KG1 (cell line): ENCODE data around the gene DCDC1.

Experiments
- DNase-seq: peaks from one replicate; lab custom pipeline; 2025; lab: John Stamatoyannopoulos, UW

DCDC1 gene

DNA sequence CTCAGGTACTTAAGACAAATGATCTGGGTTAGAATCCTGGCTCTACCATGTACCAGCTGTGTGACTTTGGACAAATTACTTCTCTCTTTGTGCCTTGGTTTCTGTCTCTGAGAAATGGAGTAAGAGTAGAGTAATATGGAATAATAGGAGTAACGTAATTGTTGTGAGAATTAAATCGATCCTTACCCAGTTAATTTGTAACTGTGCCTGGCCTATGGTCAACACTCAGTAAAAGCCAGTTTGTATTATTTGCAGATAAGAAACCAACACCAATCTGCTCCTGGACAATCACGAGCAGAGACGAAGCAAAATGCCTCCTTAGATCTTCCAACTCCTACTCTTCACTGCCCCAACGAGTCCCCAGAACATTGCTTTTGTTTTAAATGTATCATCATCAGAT, 266.7 kb downstream of the DCDC1 start:
- DNase-seq, result no peak

DNA sequence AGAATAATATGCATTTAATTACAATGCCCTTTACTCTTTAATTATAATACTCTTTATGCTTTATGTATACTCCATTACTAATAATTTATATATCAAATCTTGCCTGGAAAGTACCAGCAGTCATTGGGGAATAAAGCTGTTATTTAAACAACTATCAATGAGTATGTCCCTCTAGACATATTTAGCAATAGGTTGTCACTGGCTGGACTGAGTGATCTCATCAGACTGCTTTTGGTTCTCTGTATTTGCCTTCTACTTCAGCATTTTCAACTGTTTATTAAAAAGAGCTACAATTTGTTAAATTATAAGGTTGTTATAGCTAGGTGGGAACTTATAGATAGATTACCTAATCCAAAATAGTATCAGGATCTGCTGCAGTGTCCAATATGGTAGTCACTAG, 267.2 kb downstream of the DCDC1 start:
- DNase-seq, result no peak

DNA sequence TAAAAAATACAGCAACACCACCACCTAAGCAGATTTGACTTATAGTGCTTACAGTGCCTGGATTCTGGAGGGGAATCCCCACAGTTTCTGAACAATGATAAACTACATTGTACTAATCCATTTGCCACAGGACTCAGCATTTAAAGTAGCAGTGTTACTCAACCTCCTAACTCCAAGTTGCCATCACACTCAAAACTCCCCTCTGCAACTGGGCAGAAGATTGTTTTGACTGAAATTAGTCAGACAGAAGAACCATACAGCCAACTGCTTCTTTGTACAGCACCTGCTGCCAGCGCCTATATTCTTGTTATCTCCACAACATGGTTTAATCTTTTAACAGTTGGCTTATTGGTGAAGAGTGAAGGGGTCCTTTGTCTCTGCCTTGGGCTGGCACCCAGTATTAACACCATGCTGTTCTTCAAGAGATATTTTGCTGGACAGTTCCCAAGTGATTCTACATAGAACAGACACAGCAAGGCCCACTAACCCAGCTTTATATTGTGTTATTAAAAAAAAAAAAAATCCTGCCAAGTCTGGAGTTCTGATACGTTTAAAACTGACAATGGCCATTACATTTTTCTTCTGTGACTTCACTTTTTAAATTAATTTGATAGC, 273.2 kb downstream of the DCDC1 start:
- DNase-seq, result no peak

DNA sequence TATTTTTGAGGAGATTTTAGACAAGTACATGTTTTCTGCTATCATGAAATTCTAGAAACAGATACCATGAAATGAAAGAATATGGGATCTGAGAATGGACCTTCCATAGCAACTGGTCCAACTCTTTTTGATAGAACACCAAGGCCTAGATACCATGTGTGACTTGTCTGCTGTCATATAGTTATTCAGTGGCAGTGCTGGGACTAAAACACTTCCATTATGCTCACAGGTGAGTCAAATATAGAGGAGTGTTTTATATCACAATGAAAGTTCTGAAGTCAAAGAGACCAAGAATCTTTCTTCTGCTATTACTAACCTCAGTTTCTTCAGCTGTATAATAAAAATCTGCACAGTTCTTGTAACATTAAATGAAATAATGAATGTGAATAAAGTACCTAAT, 276.9 kb downstream of the DCDC1 start:
- no peak for DNase-seq

DNA sequence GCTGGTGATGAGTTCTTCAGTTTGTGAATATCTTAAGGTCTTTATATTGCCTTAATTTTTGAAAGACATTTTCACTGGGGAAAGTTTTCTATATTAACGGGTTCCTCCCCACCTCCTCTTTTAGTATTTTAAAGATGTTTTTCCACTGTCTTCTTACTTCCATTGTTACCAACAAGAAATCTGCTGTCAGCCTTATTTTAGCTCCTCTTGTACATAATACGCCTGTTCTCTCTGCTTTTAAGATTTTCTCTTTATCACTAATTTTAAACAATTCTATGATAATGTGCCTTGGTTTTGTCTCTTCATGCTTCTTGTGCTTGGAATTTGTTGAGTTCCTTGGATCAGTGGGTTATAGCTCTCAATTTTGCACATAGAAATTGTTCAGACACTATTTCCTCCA, 280.4 kb downstream of the DCDC1 start:
- DNase-seq, result no peak

DNA sequence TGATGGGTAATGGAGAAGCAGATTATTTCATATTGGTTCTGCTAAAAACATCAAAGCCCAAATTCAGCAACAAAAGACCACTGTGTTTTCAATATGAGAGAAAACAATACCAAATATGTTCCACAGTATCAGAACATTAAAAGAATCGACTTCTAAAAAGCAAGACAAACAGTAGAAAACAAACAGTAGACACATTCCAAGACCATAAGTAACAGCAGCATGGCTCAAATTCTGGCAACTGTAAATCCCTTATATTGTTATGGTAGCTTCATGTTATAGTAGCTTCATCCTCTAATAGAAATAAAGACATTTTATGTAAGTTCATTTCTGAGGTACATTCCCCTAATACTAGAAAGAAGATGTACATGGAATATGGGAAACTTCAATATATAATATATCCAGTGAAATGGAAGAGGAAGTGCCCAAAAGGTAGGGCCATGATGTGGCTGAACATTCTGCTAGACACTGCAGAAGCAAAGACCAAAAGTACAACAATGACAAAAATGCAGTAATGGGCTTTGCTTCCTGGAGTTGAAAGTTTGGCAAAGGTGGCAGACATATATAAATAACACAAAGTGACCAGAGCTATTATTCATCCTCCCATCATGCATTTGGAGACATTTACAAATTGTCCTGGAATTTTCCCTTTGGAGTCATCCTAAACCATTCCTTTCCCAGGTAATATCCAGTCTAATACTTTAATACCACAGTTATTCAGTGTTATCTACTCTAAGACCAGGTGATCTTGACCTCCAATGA, 299.9 kb downstream of the DCDC1 start:
- no peak for DNase-seq

DNA sequence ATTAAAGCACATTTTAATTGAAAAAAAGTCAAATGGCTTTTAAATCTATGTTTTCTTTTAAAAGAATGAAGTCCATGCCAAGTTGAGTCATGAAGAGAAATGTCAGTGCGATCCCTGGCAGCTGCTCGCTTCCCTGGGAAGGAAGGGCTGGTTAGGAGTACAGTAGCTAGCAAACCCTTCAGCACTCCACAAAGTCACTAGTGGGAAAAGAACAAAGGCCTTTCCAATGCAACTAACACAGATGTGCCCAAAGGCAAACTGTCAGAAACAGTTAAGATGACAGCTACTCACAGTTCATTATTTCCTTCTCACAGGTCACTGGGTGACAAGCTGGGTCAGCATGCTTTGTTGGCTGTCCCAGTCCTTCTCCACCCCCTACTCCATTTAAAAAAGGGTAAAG, 308.7 kb downstream of the DCDC1 start:
- DNase-seq, result no peak

DNA sequence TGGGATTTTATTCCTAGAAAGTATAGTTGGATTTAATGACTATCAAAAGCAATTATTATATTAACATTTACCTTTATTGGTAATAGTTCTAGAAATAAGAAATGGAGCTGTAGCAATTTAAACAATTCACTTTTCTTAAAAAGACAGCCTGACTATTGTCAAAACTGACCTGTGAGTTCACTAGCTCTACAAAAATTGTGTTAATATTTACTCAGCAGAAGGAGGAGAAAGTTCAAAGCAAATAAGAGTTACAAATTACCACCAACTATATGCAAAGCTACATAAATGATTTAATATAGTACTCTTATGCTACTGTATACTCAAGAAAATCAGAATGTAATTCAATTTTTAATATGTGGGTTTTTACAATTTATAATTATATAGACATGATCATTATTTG, 310.0 kb downstream of the DCDC1 start:
- DNase-seq, result no peak

DNA sequence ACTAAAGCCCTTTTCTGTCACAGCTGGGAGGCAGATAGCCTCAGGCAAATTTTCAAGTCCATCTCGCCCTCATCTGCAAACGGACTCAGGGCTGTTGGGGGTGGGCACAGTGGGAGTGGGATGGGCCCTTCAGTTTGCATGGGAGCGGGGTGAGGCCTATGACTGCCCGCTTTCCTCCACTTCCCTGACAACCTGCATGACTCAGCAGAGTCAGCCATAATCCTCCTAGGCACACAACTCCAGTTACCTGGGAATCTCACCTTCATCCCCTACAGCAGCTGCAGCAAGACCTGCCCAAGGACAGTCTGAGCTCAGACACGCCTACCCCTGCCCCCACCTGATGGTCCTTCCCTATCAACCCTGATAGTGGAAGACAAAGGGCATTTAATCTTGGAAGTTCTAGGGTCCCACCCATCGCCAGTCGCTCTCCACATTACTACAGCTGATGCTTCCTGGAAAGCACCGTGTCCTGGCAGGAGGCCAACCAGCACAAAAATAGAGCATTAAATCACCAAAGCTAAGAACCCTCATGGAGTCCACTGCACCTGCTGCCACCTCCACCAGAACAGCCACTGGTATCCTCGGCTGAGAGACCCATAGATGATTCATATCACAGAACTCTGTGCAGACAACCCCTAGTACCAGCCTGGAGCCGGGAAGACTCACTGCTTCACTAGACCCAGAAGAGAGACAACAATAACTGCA, 319.3 kb downstream of the DCDC1 start:
- DNase-seq, result no peak

DNA sequence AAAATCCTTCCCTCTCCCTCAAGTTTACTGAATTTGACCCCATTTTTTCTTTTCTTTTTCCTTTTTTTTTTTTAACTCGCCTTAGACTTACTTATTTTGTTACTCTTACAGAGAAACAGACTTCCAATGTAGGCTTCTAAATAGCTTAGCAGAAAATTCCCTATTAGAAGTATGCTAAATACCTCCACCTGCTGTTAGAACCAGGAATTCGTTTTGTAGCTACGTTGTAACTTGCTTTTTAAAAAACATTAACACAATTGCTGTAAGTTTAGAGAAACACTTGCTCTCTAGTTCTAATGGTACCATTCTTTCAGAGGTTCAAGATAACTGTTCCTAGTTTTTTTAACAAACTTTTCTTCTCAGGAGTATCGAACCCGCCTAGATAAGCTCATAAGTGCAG, 324.2 kb downstream of the DCDC1 start:
- DNase-seq, result no peak

DNA sequence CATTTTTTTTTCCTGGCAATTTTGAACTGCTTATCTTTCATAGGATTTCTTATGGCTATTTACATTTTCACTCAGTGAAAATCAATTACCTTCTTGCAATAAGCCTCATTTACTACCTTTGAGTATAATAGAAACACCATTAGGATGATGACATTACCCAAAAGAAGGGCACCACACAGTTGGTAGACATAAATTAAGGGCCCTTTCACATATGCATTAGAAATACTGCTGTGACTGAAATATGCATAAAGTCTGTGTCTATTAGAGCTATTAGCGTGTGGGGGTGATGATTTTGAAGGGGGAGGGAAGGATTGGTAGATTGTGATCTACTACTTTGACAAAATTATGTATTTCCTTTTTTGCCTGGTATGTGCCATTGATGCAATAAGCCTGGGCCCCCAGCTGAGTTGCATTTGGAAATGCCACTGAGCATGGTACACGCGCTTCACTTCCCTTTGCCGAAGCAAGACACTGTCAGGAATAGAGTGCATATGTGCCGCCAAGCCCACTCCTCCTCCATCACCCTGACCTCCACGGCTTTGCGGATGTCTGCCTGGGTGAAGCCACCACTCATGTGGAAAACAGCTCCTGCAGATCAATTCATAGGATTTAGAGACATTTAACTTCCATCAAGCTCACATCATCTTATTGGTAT, 339.3 kb downstream of the DCDC1 start:
- DNase-seq, result no peak

DNA sequence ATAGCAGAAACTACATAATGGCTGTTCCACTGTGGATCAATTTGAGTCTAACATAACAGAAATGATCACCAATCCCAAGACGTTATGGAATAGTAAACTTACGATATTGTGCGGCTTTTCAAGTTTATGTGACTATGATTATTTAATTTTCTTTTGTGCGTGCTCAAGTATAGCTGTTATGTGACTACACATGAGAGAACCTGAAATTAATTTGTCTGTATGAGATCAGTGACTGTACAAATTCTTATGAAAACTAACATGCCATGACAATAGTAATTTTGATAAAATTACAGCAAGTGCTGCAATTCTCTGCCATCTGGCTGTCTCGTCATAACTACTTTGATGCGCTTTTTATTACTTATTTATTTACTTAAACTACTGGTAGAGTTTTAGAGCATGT, 343.2 kb downstream of the DCDC1 start:
- DNase-seq, result no peak

DNA sequence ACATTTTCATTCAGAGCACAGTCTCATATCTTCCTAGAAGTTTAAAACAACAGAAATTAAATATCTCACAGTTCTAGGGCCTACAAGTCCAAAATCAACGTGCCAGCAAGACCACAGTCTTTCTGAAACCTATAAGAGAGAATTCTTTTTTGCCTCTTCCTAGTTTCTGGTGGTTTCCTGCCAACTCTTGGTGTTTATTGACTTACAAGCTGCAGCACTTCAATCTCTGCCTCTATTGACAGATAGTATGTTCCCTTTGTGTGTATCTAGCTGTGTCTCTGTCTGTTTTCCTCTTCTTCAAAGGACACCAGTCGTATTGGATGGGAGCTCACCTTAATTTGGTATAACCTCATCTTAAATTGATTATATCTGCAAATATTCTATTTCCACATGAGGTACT, 347.5 kb downstream of the DCDC1 start:
- no peak for DNase-seq

DNA sequence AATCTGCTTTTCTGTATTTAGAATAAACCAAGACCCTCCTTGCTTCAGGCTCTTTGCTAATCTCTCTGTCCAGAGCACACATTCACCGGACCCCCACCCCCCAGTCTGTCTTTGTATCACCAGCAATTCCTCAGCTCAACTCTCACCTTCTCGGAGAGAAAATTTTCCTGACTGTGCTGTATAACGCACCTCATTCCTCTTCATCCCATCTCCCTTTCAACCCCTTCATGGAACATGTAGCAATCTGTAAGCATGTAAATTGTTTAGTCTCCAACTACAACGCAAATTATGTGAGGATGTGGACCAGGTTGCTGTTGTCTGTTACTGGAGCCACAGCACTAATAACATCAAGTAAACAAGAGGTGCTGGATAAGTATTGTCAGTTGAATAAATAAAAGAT, 349.8 kb downstream of the DCDC1 start:
- DNase-seq, result no peak

DNA sequence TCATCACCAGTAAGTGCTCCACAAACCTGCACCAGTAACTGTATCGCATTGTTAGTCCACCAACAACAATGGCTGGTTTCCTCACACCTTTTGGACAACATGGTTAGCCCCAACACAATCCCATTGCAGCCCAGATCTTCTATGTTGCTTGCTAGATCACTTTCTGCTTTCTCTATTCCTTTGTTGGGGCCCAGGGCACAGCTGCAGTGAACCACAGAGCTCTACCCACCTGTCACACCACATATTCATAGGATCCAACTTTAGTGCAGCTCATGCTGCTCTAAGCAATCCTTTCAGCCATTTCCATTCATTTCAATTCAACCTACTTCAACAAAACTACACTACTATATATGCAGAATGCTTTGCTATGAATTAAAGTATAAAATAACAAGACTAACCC, 364.3 kb downstream of the DCDC1 start:
- DNase-seq, result no peak

DNA sequence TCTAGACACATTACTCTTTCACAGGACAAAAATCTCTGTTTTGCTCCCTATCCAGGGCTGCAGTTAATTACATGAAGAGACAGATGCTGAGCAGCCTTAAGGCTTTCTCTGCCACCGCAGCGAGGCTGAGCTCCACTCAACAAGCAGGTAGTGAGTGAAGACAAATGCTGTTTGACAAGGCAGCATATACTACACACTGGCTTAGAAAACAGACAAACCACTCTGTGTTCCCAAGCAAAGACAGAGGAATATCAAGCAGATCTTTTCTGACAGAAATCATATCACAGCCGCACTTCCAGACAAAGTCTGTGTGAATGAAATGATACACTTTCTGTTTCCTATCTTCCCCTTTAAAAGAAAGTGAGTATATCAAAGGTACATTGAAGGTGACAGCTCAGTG, 368.1 kb downstream of the DCDC1 start:
- no peak for DNase-seq

DNA sequence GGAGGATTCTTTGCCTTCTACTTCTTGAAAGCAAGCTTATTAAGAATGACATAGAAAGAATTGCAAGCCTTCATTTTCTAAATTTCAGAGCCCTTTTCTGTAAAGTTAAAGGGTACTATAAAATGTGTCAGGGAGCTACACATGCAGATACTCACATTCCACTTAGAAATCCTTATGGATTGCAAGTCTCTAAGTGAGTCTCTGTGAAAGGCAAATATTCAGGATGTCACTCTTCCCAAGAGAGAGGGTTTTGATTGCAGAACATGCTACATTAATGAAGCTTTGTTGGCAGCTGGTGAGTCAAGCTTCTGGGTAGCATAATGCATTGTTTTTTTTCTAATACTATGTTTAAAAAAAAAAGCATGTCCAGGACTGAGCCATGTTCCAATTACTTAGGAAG, 369.2 kb downstream of the DCDC1 start:
- no peak for DNase-seq

DNA sequence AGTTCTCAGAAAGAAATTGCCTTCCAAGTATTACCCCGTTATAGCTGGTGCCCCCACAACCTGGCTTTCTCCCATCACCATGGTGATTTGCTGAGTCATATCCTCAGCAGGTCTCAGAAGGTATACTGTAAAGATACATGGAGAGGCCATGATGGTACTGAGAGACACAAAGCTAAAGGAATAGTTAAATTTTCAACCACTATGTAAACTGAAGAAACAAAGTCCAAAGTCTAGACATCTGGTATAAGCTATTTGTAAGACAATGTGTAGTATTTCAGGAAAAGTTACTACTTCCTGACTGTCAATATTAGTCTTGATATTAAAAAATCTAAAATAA, 377.1 kb downstream of the DCDC1 start:
- DNase-seq, result no peak

DNA sequence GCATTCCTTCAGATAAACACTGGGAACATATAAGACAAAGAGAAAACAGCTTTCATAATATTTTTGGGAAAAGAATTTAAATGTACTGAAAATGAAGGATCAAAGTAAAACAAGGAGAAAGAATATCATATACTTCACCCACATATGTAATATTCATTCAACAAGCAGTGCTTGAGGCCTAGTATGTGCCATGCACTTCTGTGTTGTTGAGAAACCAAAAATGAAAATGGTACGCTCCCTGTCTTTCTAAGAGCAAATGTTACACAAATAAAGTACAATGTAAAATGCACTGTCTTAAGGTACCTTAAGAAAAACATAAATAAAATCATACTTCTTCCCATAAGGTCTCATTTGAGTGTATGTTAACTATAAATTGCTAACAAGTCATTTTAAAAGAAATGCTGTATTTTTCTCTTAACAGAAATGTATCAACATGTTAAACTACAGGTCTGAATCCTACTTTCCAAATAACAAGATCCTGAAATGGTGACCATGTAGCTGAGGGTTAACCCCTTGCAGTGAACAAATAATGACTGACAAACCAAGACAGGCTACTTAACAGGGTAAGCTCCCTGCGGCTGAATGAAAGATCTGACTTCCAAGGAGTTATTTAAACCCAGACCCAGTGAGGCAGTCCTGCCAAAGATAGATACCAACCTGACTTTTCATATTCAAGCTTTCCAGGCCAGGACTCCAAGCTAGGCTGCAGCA, 377.6 kb downstream of the DCDC1 start:
- no peak for DNase-seq

DNA sequence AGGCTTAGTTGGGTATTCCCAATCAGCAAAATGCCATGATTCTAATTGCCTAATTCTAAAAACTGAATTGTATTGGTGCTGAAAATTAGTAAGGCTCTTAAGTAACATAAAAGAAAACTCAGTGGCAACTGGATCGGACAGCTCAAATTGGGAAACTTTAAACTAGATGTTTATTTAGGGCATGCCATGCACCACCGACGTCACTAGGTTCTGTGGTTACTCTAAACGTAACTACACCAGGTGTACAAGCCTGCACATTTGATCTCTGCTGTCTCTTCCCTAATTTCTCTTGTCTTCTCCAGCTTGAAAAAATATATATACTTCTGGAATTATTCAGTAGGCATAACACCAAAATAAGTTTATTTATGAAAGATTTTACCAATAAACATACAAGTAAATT, 378.2 kb downstream of the DCDC1 start:
- no peak for DNase-seq

DNA sequence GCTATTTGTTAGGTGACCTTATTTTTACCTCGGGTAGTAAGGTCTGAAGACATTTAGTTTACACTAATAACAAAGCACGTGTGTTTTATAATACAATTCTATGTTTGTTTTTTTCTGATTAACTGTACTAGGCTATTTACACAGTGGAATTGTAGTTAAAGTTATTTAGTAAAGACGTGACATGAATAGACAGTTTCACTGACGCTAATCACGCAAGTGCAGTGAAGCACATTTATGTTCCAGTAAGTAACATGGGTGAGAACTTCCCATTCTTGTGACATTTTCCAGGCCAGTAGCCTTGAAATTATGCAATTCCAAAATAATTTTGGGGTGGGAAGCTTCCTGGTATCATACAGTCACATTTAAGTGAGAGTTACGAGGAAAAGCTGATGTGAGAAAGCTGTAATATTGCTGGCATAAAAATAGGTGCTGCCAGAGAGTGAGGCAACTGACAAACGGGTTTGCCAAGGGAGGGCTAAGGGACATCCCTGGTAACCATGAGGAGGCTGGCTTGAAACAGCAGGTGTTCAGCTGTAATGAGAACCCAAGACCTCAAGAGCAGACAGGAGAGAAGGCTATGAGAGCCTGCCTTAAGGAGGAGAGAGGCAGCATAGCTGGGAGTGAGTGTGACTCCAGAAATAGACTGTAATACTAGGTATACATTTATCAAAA, 378.8 kb downstream of the DCDC1 start:
- no peak for DNase-seq

DNA sequence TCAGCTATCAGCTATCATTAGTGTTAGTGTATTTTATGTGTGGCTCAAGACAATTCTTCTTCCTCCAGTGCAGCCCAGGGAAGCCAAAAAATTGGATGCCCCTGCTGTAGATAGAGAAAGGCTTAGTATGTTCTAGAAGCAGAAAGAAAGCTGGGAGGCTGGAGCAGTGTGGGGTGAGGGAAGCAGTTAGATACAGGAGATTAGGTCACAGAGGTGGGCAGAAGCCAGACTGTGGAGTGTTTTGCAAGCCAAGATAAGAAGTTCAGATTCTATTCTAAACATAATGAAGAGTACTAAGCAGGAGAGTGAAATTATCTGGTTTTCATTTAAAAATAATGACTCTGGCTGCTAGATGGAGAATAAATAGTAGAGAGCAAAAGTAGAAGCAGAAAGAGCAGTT, 381.7 kb downstream of the DCDC1 start:
- no peak for DNase-seq
